Hematopoietic multipotent progenitor cell treated with erythropoietin and hydrocortisone succinate and interleukin-3 and kit ligand, for 6 days (in vitro differentiated cells): ENCODE results near the gene CALM3.
"Not testable (repeated sequence)": the region's sequence is repeated elsewhere in the genome, so short reads cannot be mapped to it uniquely, and the experiment has no call there.

Source experiments
- DNase-seq: peaks from one replicate; pipeline ENCODE4 v3.0.0-alpha.2; 2015

CALM3 gene

DNA sequence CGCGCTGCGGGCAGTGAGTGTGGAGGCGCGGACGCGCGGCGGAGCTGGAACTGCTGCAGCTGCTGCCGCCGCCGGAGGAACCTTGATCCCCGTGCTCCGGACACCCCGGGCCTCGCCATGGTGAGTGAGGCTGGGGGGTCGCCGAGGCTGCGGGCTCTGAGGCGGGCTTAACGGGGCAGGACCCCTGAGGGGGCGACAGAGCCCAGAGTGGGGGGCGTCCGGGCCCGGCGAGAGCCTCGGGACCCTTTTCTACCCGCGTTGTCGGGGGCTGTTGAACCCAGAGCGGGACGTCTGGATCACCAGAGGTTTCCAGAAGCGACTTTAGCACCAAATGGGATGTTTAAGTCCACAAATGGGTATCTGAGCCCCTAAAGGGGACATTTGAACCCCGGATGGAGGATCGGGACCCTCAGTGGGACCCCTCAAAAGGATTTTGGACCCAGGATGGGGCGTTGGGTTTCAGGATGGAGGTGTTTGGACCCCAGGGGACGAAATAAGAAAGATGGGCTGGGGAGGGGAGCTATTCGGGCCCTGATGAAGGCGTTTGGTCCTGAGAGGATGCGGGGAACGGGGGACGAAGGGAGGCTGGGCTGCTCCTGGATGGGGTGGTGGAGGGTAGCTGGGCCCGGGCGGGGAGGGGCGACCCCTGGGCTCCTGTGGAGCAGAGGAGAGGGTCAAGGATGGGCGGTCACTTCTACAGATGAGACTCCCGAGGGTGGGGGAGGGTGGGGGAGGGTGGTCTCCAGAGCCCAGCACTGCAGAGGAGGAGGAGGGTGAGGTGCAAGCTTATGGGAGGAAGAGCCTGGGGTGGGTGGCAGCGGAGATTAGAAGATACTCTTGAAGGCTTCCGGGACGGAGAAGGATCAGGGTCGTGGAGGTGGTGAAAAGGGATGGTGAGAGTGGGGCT is at the start of gene CALM3:
Gene CALM3, plus strand, starts transcription at position 13 of the 907 bp plus-strand sequence. Its CDS starts 105 bp downstream, at position 118.
- peak; percentile 51 for DNase-seq

GRCh38 chr19:46552891-46553290 is 48.2 kb upstream of the CALM3 start:
- DNase-seq, result no peak

DNA sequence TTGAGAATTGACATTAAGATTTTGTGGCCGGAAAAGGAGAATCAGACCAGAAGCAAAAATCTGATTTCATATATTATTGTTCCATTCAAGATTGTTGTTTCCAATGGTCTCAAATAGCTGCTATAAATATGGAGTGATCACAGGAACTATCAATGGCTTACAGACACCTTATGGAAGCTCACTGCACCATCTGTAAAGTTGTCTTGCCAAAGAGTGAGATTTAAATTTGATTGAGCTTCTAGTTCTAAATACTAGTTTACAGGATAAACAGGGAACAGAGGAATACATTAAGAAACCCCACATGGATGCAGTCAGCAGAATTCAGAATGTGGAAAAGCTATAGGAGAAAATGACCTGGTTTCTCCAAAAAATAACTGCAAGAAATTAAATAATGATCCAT is 47.0 kb upstream of the CALM3 start:
- DNase-seq, result no peak

DNA sequence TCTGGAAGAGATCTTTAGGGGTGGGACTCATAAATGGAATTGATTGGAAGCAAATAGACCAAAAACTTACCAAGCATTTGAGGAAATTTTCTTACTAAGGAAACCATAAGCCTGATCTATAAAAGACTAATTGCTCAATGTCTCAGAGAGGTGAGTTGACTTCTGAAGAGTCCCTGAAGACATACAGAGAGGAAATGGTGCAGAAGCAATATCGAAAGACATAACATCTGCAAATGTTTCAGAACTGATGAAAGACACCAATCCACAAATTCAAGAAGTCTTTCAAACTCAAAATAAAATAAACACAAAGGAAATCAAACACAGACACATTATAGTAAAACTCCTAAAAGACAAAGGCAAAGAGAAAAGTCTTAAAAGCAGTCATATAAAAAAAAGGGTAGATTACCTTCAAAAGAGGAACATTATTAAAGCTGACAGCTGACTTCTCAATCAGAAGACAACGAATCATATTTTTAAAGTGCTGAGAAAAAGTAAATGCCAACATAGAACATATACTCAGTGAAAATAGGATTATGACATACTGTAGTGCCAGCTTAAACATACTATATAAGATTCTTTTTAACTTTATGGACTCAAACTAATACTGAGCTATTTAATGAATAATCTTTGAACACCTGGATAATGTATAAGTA is 45.4 kb upstream of the CALM3 start:
- no peak for DNase-seq

GRCh38 chr19:46556471-46556870 is 44.7 kb upstream of the CALM3 start:
- not testable (repeated sequence) for DNase-seq

GRCh38 chr19:46559203-46559602 is 41.9 kb upstream of the CALM3 start:
- no peak for DNase-seq

DNA sequence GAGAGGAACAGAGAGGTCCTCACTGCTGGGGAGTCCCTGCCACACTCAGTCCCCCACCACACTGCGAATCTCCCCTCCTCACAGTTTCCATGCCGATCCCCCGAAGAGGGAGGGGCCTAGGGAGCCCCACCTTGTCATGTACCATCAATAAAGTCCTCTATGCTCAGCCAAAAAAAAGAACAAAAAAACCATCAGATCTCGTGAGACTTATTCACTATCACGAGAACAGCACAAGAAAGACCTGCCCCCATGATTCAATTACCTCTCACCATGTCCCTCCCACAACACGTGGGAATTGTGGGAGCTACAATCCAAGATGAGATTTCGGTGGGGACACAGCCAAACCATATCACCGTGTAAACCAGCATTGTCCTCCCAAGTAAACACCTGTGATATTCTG is 41.5 kb upstream of the CALM3 start:
- not testable (repeated sequence) for DNase-seq

GRCh38 chr19:46564701-46565100 is 36.4 kb upstream of the CALM3 start:
- DNase-seq, result no peak

GRCh38 chr19:46571495-46571894 is 29.6 kb upstream of the CALM3 start:
- DNase-seq, result peak; percentile 71

DNA sequence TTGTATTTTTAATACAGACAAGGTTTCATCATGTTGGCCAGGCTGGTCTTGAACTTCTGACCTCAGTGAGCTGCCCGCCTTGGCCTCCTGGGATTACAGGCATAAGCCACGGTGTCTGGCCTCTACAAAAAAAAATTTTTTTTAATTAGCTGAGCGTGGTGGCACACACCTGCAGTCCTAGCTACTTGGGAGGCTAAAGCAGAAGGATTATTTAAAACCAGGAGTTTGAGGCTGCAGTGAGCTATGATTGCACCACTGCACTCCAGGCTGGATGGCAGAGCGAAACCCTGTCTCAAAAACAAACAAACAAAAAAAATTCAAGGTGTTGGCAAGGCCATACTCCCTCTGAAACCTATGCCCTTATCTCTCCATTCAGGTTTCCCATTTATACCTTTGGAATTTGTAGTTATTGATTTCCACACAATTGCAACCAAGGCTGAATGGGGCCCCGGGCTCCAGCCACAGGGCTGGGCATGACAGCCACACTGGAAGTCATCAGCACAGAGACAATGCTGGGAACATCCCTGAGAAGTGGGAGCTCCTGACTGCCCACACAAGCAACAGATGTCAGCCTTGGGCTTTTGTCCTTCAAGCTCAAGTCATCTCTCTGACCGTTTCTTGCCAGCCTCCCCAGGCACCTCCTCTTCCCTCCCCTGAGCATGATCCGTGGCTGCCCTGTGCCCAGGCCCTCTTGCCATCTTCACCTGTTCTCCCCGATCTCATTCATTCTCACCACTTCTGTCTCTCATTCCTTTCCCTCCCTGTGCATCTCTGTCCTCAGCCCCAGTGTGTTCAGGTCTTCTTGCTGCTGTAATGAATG is 27.2 kb upstream of the CALM3 start:
- DNase-seq, result no peak

- DNase-seq, result peak; percentile 62
Observed at GRCh38 chr19:46574533-46574932, 26.6 kb upstream of the CALM3 start.

DNA sequence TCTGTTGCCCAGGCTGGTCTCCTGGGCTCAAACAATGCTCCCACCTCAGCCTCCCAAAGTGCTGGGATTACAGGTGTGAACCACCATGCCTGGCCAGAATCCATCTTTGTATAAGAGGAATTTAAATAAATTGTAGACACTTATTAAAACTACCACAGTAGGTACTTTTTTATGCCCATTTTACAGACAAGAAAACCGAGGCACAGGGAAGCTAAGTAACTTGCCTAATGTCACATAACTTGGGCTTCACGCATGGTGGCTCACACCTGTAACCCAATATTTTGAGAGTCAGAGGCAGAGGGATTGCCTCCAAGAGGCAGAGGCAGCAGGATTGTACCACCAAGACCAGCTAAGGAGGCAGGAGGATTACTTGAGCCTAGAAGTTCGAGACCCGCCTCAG is 22.7 kb upstream of the CALM3 start:
- no peak for DNase-seq

DNA sequence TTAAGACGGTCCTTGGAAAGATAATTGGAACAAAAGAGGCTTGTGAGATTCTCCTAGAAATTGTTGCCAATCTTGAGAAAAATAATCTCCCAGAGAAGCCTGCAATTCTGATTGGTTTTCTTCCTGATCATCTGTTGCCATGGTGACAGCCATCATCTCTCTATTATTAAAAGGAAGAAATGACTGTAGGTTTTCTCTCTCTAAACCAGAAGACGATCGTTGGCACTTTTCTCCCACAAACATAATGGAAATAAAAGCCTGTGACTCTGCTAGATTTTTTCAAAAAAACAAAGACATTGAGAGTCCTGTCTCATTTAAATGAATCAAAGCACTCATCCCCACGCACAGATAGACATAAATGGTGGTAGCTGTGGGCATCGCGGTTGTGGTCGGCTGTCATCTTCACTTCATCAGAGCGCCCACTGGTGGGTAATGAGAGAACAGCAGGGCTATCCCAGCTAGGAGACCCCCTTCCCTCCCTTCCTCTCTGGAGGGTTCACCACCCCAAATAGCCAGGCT is 21.7 kb upstream of the CALM3 start:
- DNase-seq, result peak; percentile 47

DNA sequence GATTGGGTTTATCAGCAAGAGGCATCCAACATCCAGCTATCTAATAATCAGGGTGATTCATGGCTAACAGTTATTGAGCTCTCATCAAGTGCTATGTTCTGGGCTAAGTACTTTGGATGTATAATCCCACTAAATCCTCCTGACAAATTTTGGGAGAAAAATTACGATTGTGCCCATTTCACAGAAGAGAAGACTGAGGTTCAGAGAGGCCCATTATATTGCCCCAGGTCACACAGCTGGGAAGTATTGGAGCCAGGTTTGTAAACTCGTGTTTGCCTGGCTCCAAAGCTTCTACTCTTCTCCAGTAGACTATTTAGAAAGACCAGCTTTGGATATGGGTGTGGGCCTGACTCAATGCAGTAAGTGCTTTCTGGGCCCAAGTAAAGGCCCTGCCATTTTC is 20.9 kb upstream of the CALM3 start:
- no peak for DNase-seq

DNA sequence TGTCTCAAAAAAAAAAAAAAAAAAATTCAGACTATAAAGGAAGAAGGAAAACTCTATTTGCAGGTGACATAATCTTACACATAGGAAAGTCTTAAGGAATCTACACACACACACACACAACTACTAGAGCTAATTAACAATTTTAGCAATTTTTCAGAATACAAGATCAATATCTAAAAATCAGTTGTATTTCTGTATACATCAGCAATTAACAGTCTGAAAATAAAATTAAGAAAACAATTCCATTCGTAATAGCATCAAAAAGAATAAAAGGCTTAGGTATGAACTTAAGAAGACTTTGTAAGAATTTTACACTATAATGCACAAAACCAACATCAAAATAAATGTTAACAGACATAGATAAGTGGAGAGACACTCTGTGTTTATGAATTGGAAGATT is 15.6 kb upstream of the CALM3 start:
- DNase-seq, result no peak

DNA sequence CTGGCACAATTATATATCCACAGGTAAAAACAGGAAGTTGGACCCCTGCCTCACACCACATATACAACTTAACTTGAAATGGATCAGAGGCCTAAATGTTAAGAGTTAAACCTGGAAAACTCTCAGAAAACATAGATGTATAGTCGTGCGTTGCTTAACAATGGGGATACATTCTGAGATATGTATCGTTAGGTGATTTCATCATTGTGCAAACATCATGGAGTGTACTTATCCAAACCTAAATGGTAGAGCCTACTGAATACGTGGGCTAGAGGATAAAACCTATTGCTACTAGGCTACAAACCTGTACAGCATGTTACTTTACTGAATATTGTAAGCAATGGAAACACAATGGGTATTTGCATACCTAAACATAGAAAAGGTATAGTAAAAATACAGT is 14.8 kb upstream of the CALM3 start:
- no peak for DNase-seq

- no peak for DNase-seq
Observed at GRCh38 chr19:46587861-46588260, 13.3 kb upstream of the CALM3 start.

GRCh38 chr19:46591254-46591653 is 9.9 kb upstream of the CALM3 start:
- DNase-seq, result no peak

GRCh38 chr19:46591870-46592269 is 9.3 kb upstream of the CALM3 start:
- no peak for DNase-seq

GRCh38 chr19:46596008-46596407 is 5.1 kb upstream of the CALM3 start:
- no peak for DNase-seq

DNA sequence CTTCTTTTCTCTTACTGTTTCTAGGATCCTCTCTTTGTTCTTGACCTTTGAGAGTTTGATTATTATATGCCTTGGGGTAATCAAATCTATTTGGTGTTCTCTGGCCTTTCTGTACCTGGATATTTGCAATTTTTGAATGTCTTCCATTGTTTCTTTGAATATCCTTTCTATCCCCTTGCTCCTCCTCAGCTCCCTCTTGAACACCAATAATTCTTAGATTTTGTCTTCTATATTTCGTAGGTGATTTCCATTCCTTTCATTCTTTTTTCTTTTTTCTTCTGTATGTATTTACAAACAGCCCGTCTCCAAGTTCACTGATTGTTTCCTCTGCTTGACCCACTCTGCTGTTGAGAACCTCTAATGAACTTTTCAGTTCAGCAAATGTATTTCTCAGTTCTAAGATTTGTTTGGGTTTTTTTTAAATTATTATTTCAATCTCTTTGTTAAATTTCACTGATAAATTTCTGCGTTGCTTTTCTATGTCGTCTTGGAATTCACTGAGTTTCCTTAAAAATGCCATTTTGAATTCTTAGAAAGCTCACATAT is 2.7 kb upstream of the CALM3 start:
- DNase-seq, result no peak

- DNase-seq, result no peak
Observed at GRCh38 chr19:46599716-46600373, 1.3 kb upstream of the CALM3 start.
